ENCODE data around the gene RHEX.

RHEX gene

GRCh38 chr1:206144605-206145004 is 91.6 kb downstream of the RHEX start:
- Histone ChIP-seq H3K9me3 (ENCODE audit: control extremely low read depth in 1 of 5, control insufficient read depth in 4 of 5, insufficient read depth in 2 of 5, low read depth in 1 of 5, low read length in 4 of 5) (peaks cover 0 to 3% (median 0%) of the 10 kb centered on the region in 5 experiments), H3K27me3 (replicated peaks in 2 of 5; ENCODE audit: control insufficient read depth in 4 of 5, insufficient read depth in 5 of 5, low read length in 4 of 5) (peaks cover 0 to 1% (median 0%) of the 10 kb centered on the region in 5 experiments), H3K4me3 (ENCODE audit: control insufficient read depth in 1 of 7, extremely low read depth in 1 of 7, insufficient read depth in 4 of 7, low read depth in 2 of 7, low read length in 6 of 7) (no peak overlapping the region), H3K4me1 (ENCODE audit: control extremely low read depth in 1 of 4, control insufficient read depth in 4 of 4, insufficient read depth in 4 of 4, low read length in 3 of 4) (no peaks in the 10 kb centered on the region), H3K36me3 (ENCODE audit: control insufficient read depth in 4 of 4, insufficient read depth in 4 of 4, low read length in 3 of 4) (no peaks in the 10 kb centered on the region), H3K27ac (ENCODE audit: insufficient read depth in 1 of 2, low read depth in 1 of 2, low read length in 2 of 2, poor library complexity in 1 of 2, severe bottlenecking in 2 of 2) (no peak overlapping the region)
- ChIA-PET CTCF (no interaction called here), POLR2A (no interaction called here)
- DNase-seq, result no peak
- WGBS (ENCODE audit: insufficient coverage), result no CpG with 5 or more reads among the region's 2 CpGs

DNA sequence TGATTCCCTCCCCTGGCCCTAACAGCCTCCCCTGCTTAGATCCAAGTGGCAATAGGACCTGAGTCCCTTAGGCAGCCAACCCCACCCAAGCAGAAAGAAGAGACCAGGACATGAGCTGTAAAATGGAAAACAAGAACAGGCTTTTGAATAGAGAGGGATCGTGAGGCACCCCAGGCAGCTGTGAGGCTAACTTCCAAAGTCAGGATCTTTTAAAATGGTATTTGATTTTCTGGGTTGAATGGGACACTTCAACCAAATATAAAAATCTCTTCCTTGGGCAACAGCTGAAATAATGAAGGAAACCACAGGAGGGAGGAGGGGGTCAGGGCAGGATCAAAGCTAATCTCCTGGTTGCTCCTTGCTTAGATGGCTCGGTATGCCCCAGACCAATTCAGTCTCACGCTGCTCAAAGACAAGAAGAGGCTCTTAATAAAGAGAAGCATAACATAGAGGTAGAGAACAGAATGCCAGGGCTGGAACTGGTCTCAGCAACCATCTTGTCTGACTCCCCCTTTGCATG is 92.9 kb downstream of the RHEX start:
- peaks cover 0 to 1% (median 0%) of the 10 kb centered on the region in 5 experiments for H3K27me3 ChIP-seq (replicated peaks in 2 of 5; ENCODE audit: control insufficient read depth in 4 of 5, insufficient read depth in 5 of 5, low read length in 4 of 5)
- no peaks in the 10 kb centered on the region for H3K36me3 ChIP-seq (ENCODE audit: control insufficient read depth in 4 of 4, insufficient read depth in 4 of 4, low read length in 3 of 4)
- no peak for DNase-seq
- CTCF ChIA-PET, result interaction anchor here (0.6 to 1.4 kb wide), 2 partner anchors 11 to 14 kb away, joined by 3 to 4 read pairs; no protein-coding TSS in a partner anchor
- no peak overlapping the region for H3K4me3 ChIP-seq (ENCODE audit: control insufficient read depth in 1 of 7, extremely low read depth in 1 of 7, insufficient read depth in 4 of 7, low read depth in 2 of 7, low read length in 6 of 7)
- POLR2A ChIA-PET, result no interaction called here
- no peaks in the 10 kb centered on the region for H3K4me1 ChIP-seq (ENCODE audit: control extremely low read depth in 1 of 4, control insufficient read depth in 4 of 4, insufficient read depth in 4 of 4, low read length in 3 of 4)
- peaks cover 0 to 3% (median 0%) of the 10 kb centered on the region in 5 experiments for H3K9me3 ChIP-seq (ENCODE audit: control extremely low read depth in 1 of 5, control insufficient read depth in 4 of 5, insufficient read depth in 2 of 5, low read depth in 1 of 5, low read length in 4 of 5)
- no peak overlapping the region for H3K27ac ChIP-seq (ENCODE audit: insufficient read depth in 1 of 2, low read depth in 1 of 2, low read length in 2 of 2, poor library complexity in 1 of 2, severe bottlenecking in 2 of 2)
- 95% methylated on average over 2 of the region's 3 CpGs for WGBS (ENCODE audit: insufficient coverage)
